Muscle layer of colon (tissue), 2 donors: ENCODE measurements around the gene ARHGEF40.

Experiments
- H3K27ac ChIP-seq: one replicate; pipeline ENCODE4 v1.7.0; 2013; ENCODE audit warnings: low read depth, mild to moderate bottlenecking, low read length, moderate library complexity
- H3K27me3 ChIP-seq, 2 donors: one replicate each; pipeline ENCODE4 v1.7.0; 2013; ENCODE audit warnings: low read length in 2 of 2, mild to moderate bottlenecking in 2 of 2; ENCODE audit not compliant: insufficient read depth in 2 of 2, control insufficient read depth in 1 of 2
- H3K36me3 ChIP-seq: one replicate; pipeline ENCODE4 v1.7.0; 2013; ENCODE audit warnings: mild to moderate bottlenecking, low read length; ENCODE audit not compliant: insufficient read depth
- H3K4me1 ChIP-seq: one replicate; pipeline ENCODE4 v1.7.0; 2013; ENCODE audit warnings: mild to moderate bottlenecking, low read length; ENCODE audit not compliant: insufficient read depth
- H3K4me3 ChIP-seq, 2 donors: one replicate each; pipeline ENCODE4 v1.7.0; 2013; ENCODE audit warnings: low read length in 2 of 2, low read depth in 1 of 2, mild to moderate bottlenecking in 1 of 2, moderate library complexity in 1 of 2
- H3K9ac ChIP-seq: one replicate; pipeline ENCODE4 v1.7.0; 2013; ENCODE audit warnings: low read length
- H3K9me3 ChIP-seq: one replicate; pipeline ENCODE4 v1.7.0; 2013; ENCODE audit warnings: mild to moderate bottlenecking, low read length
- donor health status: abdominal sarcoma.
- donor health status: Adenocarcinoma of cecum.

The ARHGEF40 gene

GRCh38 chr14:21054768-21055145 is 15.3 kb upstream of the ARHGEF40 start:
- Histone ChIP-seq H3K27me3 (no peaks in the 10 kb centered on the region), H3K4me3 (no peak overlapping the region), H3K27ac (no peak overlapping the region), H3K9ac (no peak overlapping the region), H3K36me3 (no peaks in the 10 kb centered on the region), H3K4me1 (no peaks in the 10 kb centered on the region), H3K9me3 (no peaks in the 10 kb centered on the region)

- Histone ChIP-seq H3K27ac (no peak overlapping the region), H3K9ac (no peak overlapping the region), H3K9me3 (no peaks in the 10 kb centered on the region), H3K4me3 (no peak overlapping the region), H3K4me1 (no peaks in the 10 kb centered on the region), H3K36me3 (no peaks in the 10 kb centered on the region), H3K27me3 (no peaks in the 10 kb centered on the region)
Measured at GRCh38 chr14:21055432-21056117, 14.5 kb upstream of the ARHGEF40 start.

GRCh38 chr14:21056520-21057163 is 13.5 kb upstream of the ARHGEF40 start:
- Histone ChIP-seq H3K4me3 (no peak overlapping the region), H3K9ac (no peak overlapping the region), H3K9me3 (no peaks in the 10 kb centered on the region), H3K27me3 (no peaks in the 10 kb centered on the region), H3K4me1 (no peaks in the 10 kb centered on the region), H3K27ac (no peak overlapping the region), H3K36me3 (no peaks in the 10 kb centered on the region)

DNA sequence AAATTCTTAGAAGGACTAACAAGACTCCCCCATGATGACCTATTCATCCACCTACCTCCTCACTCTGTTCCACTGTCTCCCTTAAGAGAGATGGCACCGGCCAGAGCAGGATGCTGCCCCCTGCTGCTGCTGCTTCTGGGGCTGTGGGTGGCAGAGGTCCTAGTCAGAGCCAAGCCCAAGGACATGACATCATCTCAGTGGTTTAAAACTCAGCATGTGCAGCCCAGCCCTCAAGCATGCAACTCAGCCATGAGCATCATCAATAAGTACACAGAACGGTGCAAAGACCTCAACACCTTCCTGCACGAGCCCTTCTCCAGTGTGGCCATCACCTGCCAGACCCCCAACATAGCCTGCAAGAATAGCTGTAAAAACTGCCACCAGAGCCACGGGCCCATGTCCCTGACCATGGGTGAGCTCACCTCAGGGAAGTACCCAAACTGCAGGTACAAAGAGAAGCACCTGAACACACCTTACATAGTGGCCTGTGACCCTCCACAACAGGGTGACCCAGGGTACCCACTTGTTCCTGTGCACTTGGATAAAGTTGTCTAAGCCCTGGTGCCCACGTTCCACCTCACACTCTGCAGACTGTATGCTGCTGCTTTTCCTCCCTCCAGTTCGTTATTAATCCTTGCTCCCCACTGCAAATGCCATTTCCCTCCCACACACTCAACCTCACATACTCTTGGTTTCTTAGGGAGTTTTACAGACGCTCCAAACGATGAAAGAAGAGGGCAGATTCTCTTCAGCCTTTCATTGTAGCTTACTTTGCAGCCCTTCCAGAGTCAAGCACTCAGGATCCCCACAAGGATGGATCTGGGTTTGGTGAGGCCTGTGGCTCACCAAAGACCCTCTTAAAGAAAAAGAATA is 12.1 kb upstream of the ARHGEF40 start, which contains the start of gene RNASE8:
RNASE8 (plus strand) TSS at position 20 of the 873 bp plus-strand sequence; CDS start at position 91, 71 bp downstream.
- no peaks in the 10 kb centered on the region for H3K27me3 ChIP-seq
- no peaks in the 10 kb centered on the region for H3K4me1 ChIP-seq
- H3K4me3 ChIP-seq: no peak within 1 kb of the TSS
- no peak within 1 kb of the TSS for H3K27ac ChIP-seq
- H3K9ac ChIP-seq: no peak within 1 kb of the TSS
- H3K36me3 ChIP-seq: no peaks in the 10 kb centered on the region
- H3K9me3 ChIP-seq: no peaks in the 10 kb centered on the region

- Histone ChIP-seq H3K27ac (no peak overlapping the region), H3K4me3 (no peak overlapping the region), H3K27me3 (no peaks in the 10 kb centered on the region), H3K4me1 (no peaks in the 10 kb centered on the region), H3K36me3 (no peaks in the 10 kb centered on the region), H3K9me3 (no peaks in the 10 kb centered on the region), H3K9ac (no peak overlapping the region)
Measured at GRCh38 chr14:21058903-21059302, 11.2 kb upstream of the ARHGEF40 start.

GRCh38 chr14:21059842-21060613 is 10.1 kb upstream of the ARHGEF40 start:
- Histone ChIP-seq H3K9ac (no peak overlapping the region), H3K27ac (no peak overlapping the region), H3K4me3 (no peak overlapping the region)

DNA sequence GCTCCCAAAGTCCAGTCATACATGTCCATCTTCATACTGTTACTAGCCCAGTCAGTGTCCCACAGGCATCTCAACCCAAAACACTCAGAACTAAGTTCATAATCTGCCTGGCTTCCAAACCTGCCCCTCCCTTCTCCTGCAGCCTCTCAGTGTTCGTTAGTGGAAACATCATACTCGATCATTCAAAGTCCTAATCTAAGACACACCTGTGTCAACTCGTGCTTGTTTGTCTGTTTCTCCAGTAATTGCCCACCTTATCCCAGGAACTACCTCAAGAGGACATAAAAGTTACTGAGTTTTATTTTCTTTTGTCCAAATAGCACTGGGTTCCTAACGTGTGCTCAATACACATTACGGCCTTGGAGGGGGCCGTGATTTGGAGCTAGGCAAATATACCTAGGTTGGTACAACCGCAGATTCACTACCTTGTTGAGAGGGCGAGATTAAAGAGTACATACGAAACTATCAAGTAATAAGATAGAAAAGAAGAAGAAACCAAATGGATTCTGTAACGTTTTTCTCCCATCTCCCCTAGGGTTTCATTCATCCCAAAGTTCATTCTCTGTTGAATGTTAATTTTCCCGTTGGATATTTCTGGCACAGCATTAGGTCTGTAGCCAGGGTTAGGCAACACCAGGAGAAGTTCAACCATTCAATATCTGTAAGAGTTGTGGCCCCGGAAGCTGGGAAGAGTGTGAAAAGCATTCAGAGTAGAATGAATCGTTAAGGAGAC is 9.3 kb upstream of the ARHGEF40 start:
- H3K27me3 ChIP-seq: no peaks in the 10 kb centered on the region
- no peak overlapping the region for H3K27ac ChIP-seq
- no peak overlapping the region for H3K4me3 ChIP-seq
- H3K4me1 ChIP-seq: no peaks in the 10 kb centered on the region
- no peaks in the 10 kb centered on the region for H3K36me3 ChIP-seq
- H3K9me3 ChIP-seq: no peaks in the 10 kb centered on the region
- no peak overlapping the region for H3K9ac ChIP-seq

More at GRCh38 chr14:21059842-21060613, 10.1 kb upstream of the ARHGEF40 start:
- Histone ChIP-seq H3K4me1 (no peaks in the 10 kb centered on the region), H3K27me3 (no peaks in the 10 kb centered on the region), H3K9me3 (no peaks in the 10 kb centered on the region), H3K36me3 (no peaks in the 10 kb centered on the region)

DNA sequence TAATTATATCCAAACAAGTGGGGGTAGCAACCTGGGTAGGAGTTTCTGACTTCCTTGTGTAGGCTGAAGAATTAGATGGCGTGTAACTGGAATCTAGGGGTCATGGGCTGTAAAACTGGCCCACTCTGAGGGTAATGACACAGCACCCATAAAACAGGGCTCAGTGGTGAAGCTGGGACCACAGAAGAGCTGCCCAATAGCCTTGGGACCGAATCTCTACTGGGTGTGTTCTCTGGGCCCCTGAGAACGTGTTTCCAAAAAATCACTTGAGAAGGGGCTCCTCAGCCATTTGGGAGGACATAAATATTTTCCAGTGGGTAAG is 8.8 kb upstream of the ARHGEF40 start:
- Histone ChIP-seq H3K36me3 (no peaks in the 10 kb centered on the region), H3K9ac (no peak overlapping the region), H3K4me1 (no peaks in the 10 kb centered on the region), H3K4me3 (no peak overlapping the region), H3K9me3 (no peaks in the 10 kb centered on the region), H3K27me3 (no peaks in the 10 kb centered on the region), H3K27ac (no peak overlapping the region)

DNA sequence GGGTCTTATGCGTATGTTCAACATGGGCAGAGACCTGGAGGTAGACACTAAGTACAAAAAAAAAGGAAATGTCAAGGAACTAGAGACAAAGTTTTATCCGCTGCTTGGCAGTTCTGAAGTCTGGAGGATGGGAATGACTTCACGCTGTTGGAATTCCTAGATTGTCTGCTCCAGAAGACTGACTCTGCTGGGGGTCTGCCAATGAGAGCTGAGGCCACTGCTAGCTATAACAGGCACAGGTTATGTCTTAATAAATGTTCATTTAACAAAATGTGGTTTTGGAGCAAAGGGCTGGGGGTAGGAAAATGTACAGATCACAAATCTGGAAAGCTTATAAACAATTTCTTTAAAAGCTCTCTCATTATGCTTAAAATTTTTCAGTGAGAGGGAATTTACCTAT is 6.6 kb upstream of the ARHGEF40 start:
- Histone ChIP-seq H3K4me1 (peaks cover 4% of the 10 kb centered on the region), H3K36me3 (no peaks in the 10 kb centered on the region), H3K9me3 (no peaks in the 10 kb centered on the region), H3K27ac (no peak overlapping the region), H3K27me3 (no peaks in the 10 kb centered on the region), H3K4me3 (no peak overlapping the region), H3K9ac (no peak overlapping the region)

DNA sequence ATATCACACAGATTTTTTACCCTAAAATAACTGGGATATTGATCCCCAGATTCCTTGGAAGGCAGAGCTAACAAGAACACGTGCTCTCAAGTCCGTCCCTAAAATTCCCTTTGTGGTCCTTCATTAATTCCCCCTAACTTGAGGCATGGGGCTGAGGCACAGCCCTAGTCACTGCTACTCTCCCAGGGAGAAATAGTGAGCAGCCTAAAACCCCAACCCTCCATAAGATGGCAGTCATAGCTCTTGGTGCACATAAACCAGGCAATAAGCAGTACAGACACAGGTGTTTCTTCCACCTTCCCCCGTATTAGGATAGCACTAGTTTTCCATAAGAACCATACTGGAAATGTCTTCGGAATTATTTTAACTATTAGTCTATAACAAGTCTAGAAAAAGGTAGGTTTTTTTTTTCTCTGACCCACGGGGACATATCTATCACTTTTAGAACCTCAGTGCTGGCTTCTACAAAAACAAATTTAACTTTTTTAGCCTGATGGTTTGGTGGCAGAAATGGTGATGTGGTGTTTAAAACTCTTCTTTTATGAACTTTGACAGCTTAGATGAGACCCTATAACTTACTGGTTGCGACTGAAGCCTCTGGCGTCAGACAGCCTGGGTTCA is 3.1 kb upstream of the ARHGEF40 start:
- Histone ChIP-seq H3K9ac (no peak overlapping the region), H3K36me3 (no peaks in the 10 kb centered on the region), H3K9me3 (no peaks in the 10 kb centered on the region), H3K27me3 (no peaks in the 10 kb centered on the region), H3K4me3 (no peak overlapping the region), H3K27ac (no peak overlapping the region), H3K4me1 (peaks cover 20% of the 10 kb centered on the region)
